ENCODE results near the gene CDIP1. TPM values are rescaled to one million over a fixed set of nuclear protein-coding genes. Genes with fewer than 3 reads are reported as not detected.

The CDIP1 gene
- total RNA-seq, 1 donor from 2014 or later = 7.4 TPM

DNA sequence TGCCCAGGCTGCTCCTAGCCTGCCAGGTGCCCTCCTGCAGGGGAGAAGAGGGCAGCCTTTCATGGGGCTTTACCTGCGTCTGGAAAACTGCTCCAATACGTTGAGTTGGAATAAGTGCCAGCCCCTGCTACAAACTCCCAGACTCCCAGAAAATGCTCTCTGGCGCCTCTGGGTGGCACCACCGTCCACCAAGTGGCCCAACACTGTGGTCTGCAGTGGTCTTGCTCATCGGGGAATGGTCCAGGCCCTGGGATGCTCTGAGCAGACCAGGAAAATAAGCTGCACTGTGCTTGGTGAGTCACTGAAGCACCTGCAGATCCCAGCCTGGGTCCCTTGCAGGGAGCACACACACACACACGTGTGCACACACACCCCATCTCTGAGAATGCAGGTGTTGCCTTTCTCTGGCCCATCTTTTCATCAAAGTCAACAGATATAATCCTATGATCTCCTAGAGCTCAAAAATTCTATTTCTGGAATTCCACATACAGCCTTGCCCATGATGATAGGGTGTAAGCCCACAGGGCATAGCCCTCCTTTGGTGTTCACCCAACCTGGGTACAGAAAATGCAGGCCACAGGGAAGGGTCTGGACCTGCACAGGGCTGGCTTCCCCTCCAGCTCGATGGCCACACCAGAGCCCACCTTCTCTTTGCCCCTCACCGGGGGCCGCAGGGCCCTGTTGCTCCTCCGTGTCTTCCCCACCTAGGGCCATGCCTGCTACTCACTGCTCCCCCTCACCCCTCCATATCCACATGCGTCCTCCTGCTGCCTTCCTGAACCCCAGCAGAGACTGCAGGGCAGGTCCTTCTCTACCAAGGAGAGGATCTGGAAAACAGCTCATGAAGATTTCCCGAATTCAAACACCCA is 20.5 kb downstream of the CDIP1 start:
- peaks cover 7% of the 10 kb centered on the region for H3K36me3 ChIP-seq (ENCODE audit: control insufficient read depth, insufficient read depth, low read length)
- no peaks in the 10 kb centered on the region for H3K27me3 ChIP-seq (ENCODE audit: control insufficient read depth, insufficient read depth, low read length)
- TF ChIP-seq, protein P1, sequence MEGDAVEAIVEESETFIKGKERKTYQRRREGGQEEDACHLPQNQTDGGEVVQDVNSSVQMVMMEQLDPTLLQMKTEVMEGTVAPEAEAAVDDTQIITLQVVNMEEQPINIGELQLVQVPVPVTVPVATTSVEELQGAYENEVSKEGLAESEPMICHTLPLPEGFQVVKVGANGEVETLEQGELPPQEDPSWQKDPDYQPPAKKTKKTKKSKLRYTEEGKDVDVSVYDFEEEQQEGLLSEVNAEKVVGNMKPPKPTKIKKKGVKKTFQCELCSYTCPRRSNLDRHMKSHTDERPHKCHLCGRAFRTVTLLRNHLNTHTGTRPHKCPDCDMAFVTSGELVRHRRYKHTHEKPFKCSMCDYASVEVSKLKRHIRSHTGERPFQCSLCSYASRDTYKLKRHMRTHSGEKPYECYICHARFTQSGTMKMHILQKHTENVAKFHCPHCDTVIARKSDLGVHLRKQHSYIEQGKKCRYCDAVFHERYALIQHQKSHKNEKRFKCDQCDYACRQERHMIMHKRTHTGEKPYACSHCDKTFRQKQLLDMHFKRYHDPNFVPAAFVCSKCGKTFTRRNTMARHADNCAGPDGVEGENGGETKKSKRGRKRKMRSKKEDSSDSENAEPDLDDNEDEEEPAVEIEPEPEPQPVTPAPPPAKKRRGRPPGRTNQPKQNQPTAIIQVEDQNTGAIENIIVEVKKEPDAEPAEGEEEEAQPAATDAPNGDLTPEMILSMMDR (IDR thresholded peaks at IDR 0.05; ENCODE audit: insufficient read depth, low read length, severe bottlenecking) = peak; percentile 77
- FAIRE-seq (no peak), DNase-seq (ENCODE audit: low read depth) (no peak)
- no peak overlapping the region for H3K4me3 ChIP-seq (ENCODE audit: low read depth, low read length)

DNA sequence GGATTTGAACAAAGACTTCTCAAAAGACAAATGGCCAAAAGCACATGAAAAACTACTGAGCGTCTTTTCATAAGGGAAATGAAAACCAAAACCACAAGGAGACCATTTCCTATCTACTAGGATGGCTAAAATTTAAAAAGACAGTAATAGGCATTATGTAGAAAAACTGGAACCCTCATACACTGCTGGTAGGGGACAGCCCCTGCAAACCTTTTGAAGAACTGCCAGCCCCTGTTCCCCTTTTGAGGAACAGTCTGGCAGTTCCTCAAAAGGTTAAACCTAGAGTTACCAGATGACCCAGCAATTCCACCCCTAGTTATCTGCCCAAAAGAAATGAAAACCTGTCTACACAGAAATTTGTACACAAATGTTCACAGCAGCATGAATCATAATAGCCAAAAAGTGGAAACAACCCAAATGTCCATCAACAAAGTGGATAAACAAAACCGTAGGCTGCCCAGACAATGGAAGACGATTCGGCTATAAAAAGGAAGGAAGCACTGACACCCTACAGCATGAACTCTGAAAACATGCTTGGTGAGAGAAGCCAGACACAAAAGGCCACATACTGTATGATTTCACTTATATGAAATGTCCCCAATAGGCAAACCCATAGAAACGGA is 22.9 kb downstream of the CDIP1 start:
- H3K27me3 ChIP-seq (ENCODE audit: control insufficient read depth, insufficient read depth, low read length) = no peaks in the 10 kb centered on the region
- no peak overlapping the region for H3K4me3 ChIP-seq (ENCODE audit: low read depth, low read length)
- H3K36me3 ChIP-seq (ENCODE audit: control insufficient read depth, insufficient read depth, low read length) = peaks cover 16% of the 10 kb centered on the region
- FAIRE-seq (no peak), DNase-seq (ENCODE audit: low read depth) (no peak)
- TF ChIP-seq, protein P1 (IDR thresholded peaks at IDR 0.05; ENCODE audit: insufficient read depth, low read length, severe bottlenecking) = no peak

GRCh38 chr16:4514606-4515005 is 24.0 kb downstream of the CDIP1 start:
- TF ChIP-seq, protein P1 (IDR thresholded peaks at IDR 0.05; ENCODE audit: insufficient read depth, low read length, severe bottlenecking) = no peak
- H3K4me3 ChIP-seq (ENCODE audit: low read depth, low read length) = no peak overlapping the region
- no peaks in the 10 kb centered on the region for H3K27me3 ChIP-seq (ENCODE audit: control insufficient read depth, insufficient read depth, low read length)
- no peak for DNase-seq (ENCODE audit: low read depth)
- FAIRE-seq = no peak
- H3K36me3 ChIP-seq (ENCODE audit: control insufficient read depth, insufficient read depth, low read length) = peaks cover 23% of the 10 kb centered on the region

GRCh38 chr16:4513881-4514280 is 24.7 kb downstream of the CDIP1 start:
- DNase-seq (ENCODE audit: low read depth) (no peak), FAIRE-seq (no peak)
- H3K4me3 ChIP-seq (ENCODE audit: low read depth, low read length) = no peak overlapping the region
- TF ChIP-seq, protein P1 (IDR thresholded peaks at IDR 0.05; ENCODE audit: insufficient read depth, low read length, severe bottlenecking) = no peak
- no peaks in the 10 kb centered on the region for H3K27me3 ChIP-seq (ENCODE audit: control insufficient read depth, insufficient read depth, low read length)
- peaks cover 28% of the 10 kb centered on the region for H3K36me3 ChIP-seq (ENCODE audit: control insufficient read depth, insufficient read depth, low read length)

DNA sequence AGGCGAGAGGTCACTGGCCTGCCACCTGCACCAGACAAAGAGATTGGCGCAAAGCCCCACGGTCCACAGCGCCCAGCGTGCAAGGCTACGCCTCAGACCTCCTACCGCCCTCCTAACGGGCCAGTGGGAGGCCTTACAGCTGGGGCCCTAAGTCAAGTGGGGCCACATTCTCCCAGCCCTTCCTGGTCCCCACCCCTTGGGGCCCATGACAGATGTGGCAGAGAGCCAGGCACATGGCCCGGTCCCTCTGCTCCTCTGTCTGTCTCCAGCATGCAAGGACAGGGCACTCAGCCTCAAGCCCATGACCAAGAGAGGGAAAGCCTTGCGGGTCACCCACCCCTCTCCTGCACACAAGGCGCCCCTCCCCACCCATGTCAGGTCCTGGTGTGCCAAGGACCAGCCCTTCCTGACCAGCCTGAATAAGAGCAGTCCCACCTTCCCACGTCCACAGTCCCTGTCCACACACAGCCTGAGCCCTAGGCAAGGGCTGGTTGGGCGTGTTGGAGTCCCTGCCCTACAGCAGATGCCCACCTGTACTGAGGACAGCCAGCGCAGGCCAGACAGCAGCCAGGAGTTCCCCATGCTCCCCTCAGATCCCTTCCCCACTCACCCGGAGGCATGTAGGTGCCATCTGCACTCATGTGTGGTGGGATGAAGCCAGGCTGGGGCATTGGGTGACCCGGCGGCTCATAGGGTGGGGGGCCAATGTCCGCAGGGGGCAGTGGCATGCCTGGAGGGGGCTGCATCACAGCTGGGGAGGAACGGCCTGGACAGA is 25.3 kb downstream of the CDIP1 start:
- TF ChIP-seq, protein P1 (IDR thresholded peaks at IDR 0.05; ENCODE audit: insufficient read depth, low read length, severe bottlenecking) = no peak
- no peak for DNase-seq (ENCODE audit: low read depth)
- FAIRE-seq = no peak
- peaks cover 31% of the 10 kb centered on the region for H3K36me3 ChIP-seq (ENCODE audit: control insufficient read depth, insufficient read depth, low read length)
- H3K4me3 ChIP-seq (ENCODE audit: low read depth, low read length) = no peak overlapping the region
- no peaks in the 10 kb centered on the region for H3K27me3 ChIP-seq (ENCODE audit: control insufficient read depth, insufficient read depth, low read length)
